Hepatocyte (in vitro differentiated cells): ENCODE data around the gene CDK15.

Experiments
- CTCF ChIP-seq: fragments of 200-600 bp; sonication (generic); IDR thresholded peaks from 2 replicates; pipeline ENCODE4 v1.5.1; 2016; ENCODE audit warnings: antibody characterized with exemption, mild to moderate bottlenecking; ENCODE audit not compliant: poor library complexity
- EZH2 ChIP-seq: fragments of 200-600 bp; sonication (generic); IDR thresholded peaks from 2 replicates; pipeline ENCODE4 v1.6.1; 2016; ENCODE audit warnings: antibody characterized with exemption, mild to moderate bottlenecking, borderline replicate concordance
- EZH2phosphoT487 ChIP-seq: fragments of 200-600 bp; sonication (generic); IDR thresholded peaks from one replicate; pipeline ENCODE4 v1.6.1; 2018; ENCODE audit warnings: antibody characterized with exemption, mild to moderate bottlenecking, low read depth, moderate library complexity; ENCODE audit not compliant: unreplicated experiment, severe bottlenecking

DNA sequence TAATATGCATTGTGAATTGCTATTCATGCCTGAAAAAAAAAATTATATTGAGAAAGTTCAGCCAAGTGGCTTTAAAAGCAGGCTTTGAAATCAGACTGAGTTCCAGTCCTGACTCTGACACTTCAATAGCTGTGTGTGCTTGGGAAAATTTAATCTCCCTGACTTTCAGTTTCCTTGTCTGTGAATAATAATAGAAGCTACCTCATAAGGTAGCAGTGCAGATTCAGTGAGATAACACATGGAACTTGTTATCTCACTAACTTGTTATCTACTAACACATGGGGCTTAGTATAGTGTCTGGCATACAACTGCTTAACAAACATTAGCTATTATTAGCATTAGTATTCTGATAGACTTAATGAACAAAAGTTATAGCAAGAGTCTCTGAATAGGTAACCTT, 40.5 kb upstream of the CDK15 start:
- TF ChIP-seq CTCF (no peak), EZH2phosphoT487 (no peak), EZH2 (no peak)
